H1 (cell line): ENCODE measurements around the gene TSEN54. TPM values are rescaled to one million over a fixed set of nuclear protein-coding genes. Genes with fewer than 3 reads are reported as not detected.

Experiments
- ASH2L ChIP-seq: fragments of 200-600, 300-600 bp; sonication (generic); IDR thresholded peaks from one replicate; pipeline ENCODE4 v1.7.1; 2017; ENCODE audit warnings: low read length
- GABPA ChIP-seq: IDR thresholded peaks from 2 replicates; pipeline ENCODE4 v1.6.1; 2011; ENCODE audit warnings: mild to moderate bottlenecking, low read length, moderate library complexity, borderline replicate concordance; ENCODE audit not compliant: insufficient read depth
- NANOG ChIP-seq: IDR thresholded peaks from 2 replicates; pipeline ENCODE4 v1.6.1; 2011; ENCODE audit warnings: low read length, low read depth, mild to moderate bottlenecking, inconsistent platforms; ENCODE audit not compliant: insufficient read depth, poor library complexity, severe bottlenecking
- TAF7 ChIP-seq: optimal IDR thresholded peaks from 2 replicates; pipeline ENCODE3; 2011; ENCODE audit warnings: low read depth, mild to moderate bottlenecking, inconsistent platforms, low read length, moderate library complexity, borderline replicate concordance
- USF2 ChIP-seq: IDR thresholded peaks from 2 replicates; pipeline ENCODE4 v1.6.1; 2011; ENCODE audit warnings: low read length, improper control_type of control experiment
- polyA plus RNA-seq, 7 experiments: library from polyadenylated mRNA; depleted of rRNA in 3 of 7; stranded (reverse) in 5 of 7; unstranded in 2 of 7; fragments of >200 nt in 5 of 7; fragments of 200-250 nt in 2 of 7; gene quantifications; 1 replicate in 5 of 7; 2 replicates in 1 of 7; 4 replicates in 1 of 7; pipeline versions ENCODE4 v1.2.1 to v1.2.3, GENCODE V29; 2011 to 2013; ENCODE audit warnings: missing spikeins in 2 of 7, mixed read lengths in 2 of 7
- total RNA-seq: library from RNA; stranded (reverse); fragmentation: NEBNext Ultra II Directional; extraction: Animal tissue kit (Norgen Biotek cat#: 25700); gene quantifications from 2 replicates; pipeline ENCODE4 v1.2.1, GENCODE V29; 2021
- TF ChIP-seq, protein P1 (sequence below): fragments of 300-600 bp; sonication (generic); IDR thresholded peaks from 2 replicates; pipeline ENCODE4 v1.7.1; 2012; ENCODE audit warnings: low read length, moderate library complexity, mild to moderate bottlenecking, inconsistent platforms; ENCODE audit not compliant: insufficient replicate concordance
- TF ChIP-seq, protein P2 (sequence below), 3 experiments: IDR thresholded peaks; 1 replicate in 2 of 3; 2 replicates in 1 of 3; pipeline versions ENCODE4 v1.5.1 to v1.6.1; 2011; ENCODE audit warnings: low read length in 3 of 3, mild to moderate bottlenecking in 3 of 3, inconsistent platforms in 2 of 3, low read depth in 1 of 3, moderate library complexity in 1 of 3; ENCODE audit not compliant: insufficient read depth in 1 of 3; ENCODE audit errors: control extremely low read depth in 1 of 3

TSEN54 gene
- total and polyA plus RNA-seq, 2 of the 8 experiments (the other 6 are each of a cell fraction or from before 2014, with no cell fraction given) = 43.6 to 60.3 TPM

- TF ChIP-seq, protein P1, sequence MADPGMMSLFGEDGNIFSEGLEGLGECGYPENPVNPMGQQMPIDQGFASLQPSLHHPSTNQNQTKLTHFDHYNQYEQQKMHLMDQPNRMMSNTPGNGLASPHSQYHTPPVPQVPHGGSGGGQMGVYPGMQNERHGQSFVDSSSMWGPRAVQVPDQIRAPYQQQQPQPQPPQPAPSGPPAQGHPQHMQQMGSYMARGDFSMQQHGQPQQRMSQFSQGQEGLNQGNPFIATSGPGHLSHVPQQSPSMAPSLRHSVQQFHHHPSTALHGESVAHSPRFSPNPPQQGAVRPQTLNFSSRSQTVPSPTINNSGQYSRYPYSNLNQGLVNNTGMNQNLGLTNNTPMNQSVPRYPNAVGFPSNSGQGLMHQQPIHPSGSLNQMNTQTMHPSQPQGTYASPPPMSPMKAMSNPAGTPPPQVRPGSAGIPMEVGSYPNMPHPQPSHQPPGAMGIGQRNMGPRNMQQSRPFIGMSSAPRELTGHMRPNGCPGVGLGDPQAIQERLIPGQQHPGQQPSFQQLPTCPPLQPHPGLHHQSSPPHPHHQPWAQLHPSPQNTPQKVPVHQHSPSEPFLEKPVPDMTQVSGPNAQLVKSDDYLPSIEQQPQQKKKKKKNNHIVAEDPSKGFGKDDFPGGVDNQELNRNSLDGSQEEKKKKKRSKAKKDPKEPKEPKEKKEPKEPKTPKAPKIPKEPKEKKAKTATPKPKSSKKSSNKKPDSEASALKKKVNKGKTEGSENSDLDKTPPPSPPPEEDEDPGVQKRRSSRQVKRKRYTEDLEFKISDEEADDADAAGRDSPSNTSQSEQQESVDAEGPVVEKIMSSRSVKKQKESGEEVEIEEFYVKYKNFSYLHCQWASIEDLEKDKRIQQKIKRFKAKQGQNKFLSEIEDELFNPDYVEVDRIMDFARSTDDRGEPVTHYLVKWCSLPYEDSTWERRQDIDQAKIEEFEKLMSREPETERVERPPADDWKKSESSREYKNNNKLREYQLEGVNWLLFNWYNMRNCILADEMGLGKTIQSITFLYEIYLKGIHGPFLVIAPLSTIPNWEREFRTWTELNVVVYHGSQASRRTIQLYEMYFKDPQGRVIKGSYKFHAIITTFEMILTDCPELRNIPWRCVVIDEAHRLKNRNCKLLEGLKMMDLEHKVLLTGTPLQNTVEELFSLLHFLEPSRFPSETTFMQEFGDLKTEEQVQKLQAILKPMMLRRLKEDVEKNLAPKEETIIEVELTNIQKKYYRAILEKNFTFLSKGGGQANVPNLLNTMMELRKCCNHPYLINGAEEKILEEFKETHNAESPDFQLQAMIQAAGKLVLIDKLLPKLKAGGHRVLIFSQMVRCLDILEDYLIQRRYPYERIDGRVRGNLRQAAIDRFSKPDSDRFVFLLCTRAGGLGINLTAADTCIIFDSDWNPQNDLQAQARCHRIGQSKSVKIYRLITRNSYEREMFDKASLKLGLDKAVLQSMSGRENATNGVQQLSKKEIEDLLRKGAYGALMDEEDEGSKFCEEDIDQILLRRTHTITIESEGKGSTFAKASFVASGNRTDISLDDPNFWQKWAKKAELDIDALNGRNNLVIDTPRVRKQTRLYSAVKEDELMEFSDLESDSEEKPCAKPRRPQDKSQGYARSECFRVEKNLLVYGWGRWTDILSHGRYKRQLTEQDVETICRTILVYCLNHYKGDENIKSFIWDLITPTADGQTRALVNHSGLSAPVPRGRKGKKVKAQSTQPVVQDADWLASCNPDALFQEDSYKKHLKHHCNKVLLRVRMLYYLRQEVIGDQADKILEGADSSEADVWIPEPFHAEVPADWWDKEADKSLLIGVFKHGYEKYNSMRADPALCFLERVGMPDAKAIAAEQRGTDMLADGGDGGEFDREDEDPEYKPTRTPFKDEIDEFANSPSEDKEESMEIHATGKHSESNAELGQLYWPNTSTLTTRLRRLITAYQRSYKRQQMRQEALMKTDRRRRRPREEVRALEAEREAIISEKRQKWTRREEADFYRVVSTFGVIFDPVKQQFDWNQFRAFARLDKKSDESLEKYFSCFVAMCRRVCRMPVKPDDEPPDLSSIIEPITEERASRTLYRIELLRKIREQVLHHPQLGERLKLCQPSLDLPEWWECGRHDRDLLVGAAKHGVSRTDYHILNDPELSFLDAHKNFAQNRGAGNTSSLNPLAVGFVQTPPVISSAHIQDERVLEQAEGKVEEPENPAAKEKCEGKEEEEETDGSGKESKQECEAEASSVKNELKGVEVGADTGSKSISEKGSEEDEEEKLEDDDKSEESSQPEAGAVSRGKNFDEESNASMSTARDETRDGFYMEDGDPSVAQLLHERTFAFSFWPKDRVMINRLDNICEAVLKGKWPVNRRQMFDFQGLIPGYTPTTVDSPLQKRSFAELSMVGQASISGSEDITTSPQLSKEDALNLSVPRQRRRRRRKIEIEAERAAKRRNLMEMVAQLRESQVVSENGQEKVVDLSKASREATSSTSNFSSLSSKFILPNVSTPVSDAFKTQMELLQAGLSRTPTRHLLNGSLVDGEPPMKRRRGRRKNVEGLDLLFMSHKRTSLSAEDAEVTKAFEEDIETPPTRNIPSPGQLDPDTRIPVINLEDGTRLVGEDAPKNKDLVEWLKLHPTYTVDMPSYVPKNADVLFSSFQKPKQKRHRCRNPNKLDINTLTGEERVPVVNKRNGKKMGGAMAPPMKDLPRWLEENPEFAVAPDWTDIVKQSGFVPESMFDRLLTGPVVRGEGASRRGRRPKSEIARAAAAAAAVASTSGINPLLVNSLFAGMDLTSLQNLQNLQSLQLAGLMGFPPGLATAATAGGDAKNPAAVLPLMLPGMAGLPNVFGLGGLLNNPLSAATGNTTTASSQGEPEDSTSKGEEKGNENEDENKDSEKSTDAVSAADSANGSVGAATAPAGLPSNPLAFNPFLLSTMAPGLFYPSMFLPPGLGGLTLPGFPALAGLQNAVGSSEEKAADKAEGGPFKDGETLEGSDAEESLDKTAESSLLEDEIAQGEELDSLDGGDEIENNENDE = no peak
- TF ChIP-seq TAF7 (no peak), GABPA (no peak), USF2 (no peak), ASH2L (no peak), NANOG (no peak)
- TF ChIP-seq, protein P2, sequence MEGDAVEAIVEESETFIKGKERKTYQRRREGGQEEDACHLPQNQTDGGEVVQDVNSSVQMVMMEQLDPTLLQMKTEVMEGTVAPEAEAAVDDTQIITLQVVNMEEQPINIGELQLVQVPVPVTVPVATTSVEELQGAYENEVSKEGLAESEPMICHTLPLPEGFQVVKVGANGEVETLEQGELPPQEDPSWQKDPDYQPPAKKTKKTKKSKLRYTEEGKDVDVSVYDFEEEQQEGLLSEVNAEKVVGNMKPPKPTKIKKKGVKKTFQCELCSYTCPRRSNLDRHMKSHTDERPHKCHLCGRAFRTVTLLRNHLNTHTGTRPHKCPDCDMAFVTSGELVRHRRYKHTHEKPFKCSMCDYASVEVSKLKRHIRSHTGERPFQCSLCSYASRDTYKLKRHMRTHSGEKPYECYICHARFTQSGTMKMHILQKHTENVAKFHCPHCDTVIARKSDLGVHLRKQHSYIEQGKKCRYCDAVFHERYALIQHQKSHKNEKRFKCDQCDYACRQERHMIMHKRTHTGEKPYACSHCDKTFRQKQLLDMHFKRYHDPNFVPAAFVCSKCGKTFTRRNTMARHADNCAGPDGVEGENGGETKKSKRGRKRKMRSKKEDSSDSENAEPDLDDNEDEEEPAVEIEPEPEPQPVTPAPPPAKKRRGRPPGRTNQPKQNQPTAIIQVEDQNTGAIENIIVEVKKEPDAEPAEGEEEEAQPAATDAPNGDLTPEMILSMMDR (IDR thresholded peaks at IDR 0.05; ENCODE audit: control extremely low read depth in 1 of 3, insufficient read depth in 1 of 3, low read depth in 1 of 3, low read length in 3 of 3) = no peak
These were observed 27.9 kb downstream of the TSEN54 start (continued) for GRCh38 chr17:75544250-75544649.
